H9 (cell line): ENCODE measurements around the gene BBOX1. TPM values are rescaled to one million over a fixed set of nuclear protein-coding genes. Genes with fewer than 3 reads are reported as not detected.

ENCODE experiments used
- DNase-seq: peaks from one replicate; pipeline ENCODE4 v3.0.0-alpha.2; 2017
- H2AFZ ChIP-seq: one replicate; pipeline ENCODE4 v1.6.1; 2013; ENCODE audit warnings: mild to moderate bottlenecking, low read length, control low read depth, moderate library complexity
- H2AK5ac ChIP-seq: 2 replicates; pipeline ENCODE4 v1.6.1; 2013; ENCODE audit warnings: low read length, control low read depth, mixed read lengths; ENCODE audit not compliant: insufficient read length
- H2BK120ac ChIP-seq: one replicate; pipeline ENCODE4 v1.6.1; 2013; ENCODE audit warnings: low read depth, mild to moderate bottlenecking, low read length, control low read depth, inconsistent platforms; ENCODE audit not compliant: poor library complexity, severe bottlenecking
- H2BK12ac ChIP-seq: 2 replicates; pipeline ENCODE4 v1.6.1; 2013; ENCODE audit warnings: low read length, control low read depth, mixed read lengths, low read depth; ENCODE audit not compliant: insufficient read length
- H2BK15ac ChIP-seq: 2 replicates; pipeline ENCODE4 v1.6.1; 2013; ENCODE audit warnings: low read depth, low read length, control low read depth
- H2BK20ac ChIP-seq: one replicate; pipeline ENCODE4 v1.6.1; 2013; ENCODE audit warnings: low read depth, mild to moderate bottlenecking, low read length, control low read depth, inconsistent platforms; ENCODE audit not compliant: poor library complexity, severe bottlenecking
- H2BK5ac ChIP-seq: 2 replicates; pipeline ENCODE4 v1.6.1; 2013; ENCODE audit warnings: low read length, control low read depth, mixed read lengths; ENCODE audit not compliant: insufficient read length
- H3K14ac ChIP-seq: 2 replicates; pipeline ENCODE4 v1.6.1; 2013; ENCODE audit warnings: low read length, control low read depth; ENCODE audit not compliant: insufficient read depth
- H3K18ac ChIP-seq: 2 replicates; pipeline ENCODE4 v1.6.1; 2013; ENCODE audit warnings: low read depth, mild to moderate bottlenecking, mixed read lengths, low read length, control low read depth; ENCODE audit not compliant: insufficient read length
- H3K23ac ChIP-seq: 2 replicates; pipeline ENCODE4 v1.6.1; 2013; ENCODE audit warnings: low read length, control low read depth, mixed read lengths, low read depth; ENCODE audit not compliant: insufficient read length
- H3K23me2 ChIP-seq: 2 replicates; pipeline ENCODE4 v1.6.1; 2013; ENCODE audit warnings: low read depth, mild to moderate bottlenecking, mixed read lengths, low read length, control low read depth; ENCODE audit not compliant: insufficient read length, poor library complexity, severe bottlenecking
- H3K27ac ChIP-seq: 2 replicates; pipeline ENCODE4 v1.5.1; 2013; ENCODE audit warnings: low read length, control low read depth, mixed read lengths, low read depth; ENCODE audit not compliant: insufficient read length
- H3K27me3 ChIP-seq: 2 replicates; pipeline ENCODE4 v1.6.1; 2013; ENCODE audit warnings: low read length, control low read depth, inconsistent platforms; ENCODE audit not compliant: insufficient read depth
- H3K4ac ChIP-seq: 2 replicates; pipeline ENCODE4 v1.6.1; 2013; ENCODE audit warnings: low read depth, mild to moderate bottlenecking, control low read depth, inconsistent platforms, low read length, moderate library complexity
- H3K4me1 ChIP-seq: 2 replicates; pipeline ENCODE4 v1.6.1; 2013; ENCODE audit warnings: low read length, control low read depth, inconsistent platforms; ENCODE audit not compliant: insufficient read depth
- H3K4me2 ChIP-seq: 2 replicates; pipeline ENCODE4 v1.6.1; 2013; ENCODE audit warnings: low read length, control low read depth, mixed read lengths; ENCODE audit not compliant: insufficient read length, insufficient read depth
- H3K56ac ChIP-seq: 2 replicates; pipeline ENCODE4 v1.6.1; 2013; ENCODE audit warnings: low read depth, mild to moderate bottlenecking, mixed read lengths, low read length, control low read depth; ENCODE audit not compliant: insufficient read length
- H3K79me1 ChIP-seq: 2 replicates; pipeline ENCODE4 v1.6.1; 2013; ENCODE audit warnings: low read depth, mild to moderate bottlenecking, moderate library complexity, low read length, control low read depth, inconsistent platforms; ENCODE audit not compliant: insufficient read depth, poor library complexity, severe bottlenecking
- H3K79me2 ChIP-seq: 2 replicates; pipeline ENCODE4 v1.6.1; 2013; ENCODE audit warnings: low read length, control low read depth, inconsistent platforms; ENCODE audit not compliant: insufficient read depth
- H3K9ac ChIP-seq: 2 replicates; pipeline ENCODE4 v1.6.1; 2013; ENCODE audit warnings: low read length, control low read depth, mixed read lengths; ENCODE audit not compliant: insufficient read length; ENCODE audit errors: extremely low read depth
- H3K9me3 ChIP-seq: one replicate; pipeline ENCODE4 v1.6.1; 2013; ENCODE audit warnings: low read depth, low read length, inconsistent platforms; ENCODE audit not compliant: control insufficient read depth
- H3T11ph ChIP-seq: one replicate; pipeline ENCODE4 v1.6.1; 2013; ENCODE audit warnings: mild to moderate bottlenecking, low read length, control low read depth, inconsistent platforms
- H4K20me1 ChIP-seq: one replicate; pipeline ENCODE4 v1.6.1; 2013; ENCODE audit not compliant: control insufficient read depth, insufficient read length, insufficient read depth
- H4K5ac ChIP-seq: 2 replicates; pipeline ENCODE4 v1.6.1; 2013; ENCODE audit warnings: low read depth, mild to moderate bottlenecking, mixed read lengths, low read length, control low read depth; ENCODE audit not compliant: insufficient read length
- H4K8ac ChIP-seq: replicated peaks from 2 replicates; pipeline ENCODE4 v1.6.1; 2013; ENCODE audit warnings: low read length, control low read depth, mixed read lengths, low read depth; ENCODE audit not compliant: insufficient read length
- H4K91ac ChIP-seq: 2 replicates; pipeline ENCODE4 v1.6.1; 2013; ENCODE audit warnings: low read depth, mild to moderate bottlenecking, moderate library complexity, mixed read lengths, low read length, control low read depth; ENCODE audit not compliant: insufficient read length
- H3K27ac Mint-ChIP-seq, 3 experiments: 2 replicates in 2 of 3; 3 replicates in 1 of 3; pipeline ENCODE4 v1.8.0; 2020 to 2021; ENCODE audit warnings: mixed read lengths in 3 of 3, mild to moderate bottlenecking in 1 of 3, moderate library complexity in 1 of 3
- H3K27me3 Mint-ChIP-seq: 2 replicates; pipeline ENCODE4 v1.8.0; 2021; ENCODE audit warnings: low read depth, mild to moderate bottlenecking, moderate library complexity, mixed read lengths
- H3K36me3 Mint-ChIP-seq, 3 experiments: 2 replicates in 2 of 3; 3 replicates in 1 of 3; pipeline ENCODE4 v1.8.0; 2020 to 2021; ENCODE audit warnings: low read depth in 3 of 3, mixed read lengths in 3 of 3; ENCODE audit not compliant: insufficient read depth in 1 of 3
- H3K4me1 Mint-ChIP-seq, 2 experiments: 2 replicates each; pipeline ENCODE4 v1.8.0; 2020; ENCODE audit warnings: mixed read lengths in 2 of 2
- H3K4me3 Mint-ChIP-seq, 2 experiments: 2 replicates in 1 of 2; 3 replicates in 1 of 2; pipeline ENCODE4 v1.8.0; 2020 to 2021; ENCODE audit warnings: mild to moderate bottlenecking in 2 of 2, mixed read lengths in 2 of 2, moderate library complexity in 1 of 2
- H3K9me3 Mint-ChIP-seq, 2 experiments: 2 replicates in 1 of 2; 3 replicates in 1 of 2; pipeline ENCODE4 v1.8.0; 2020; ENCODE audit warnings: mild to moderate bottlenecking in 2 of 2, mixed read lengths in 2 of 2, moderate library complexity in 1 of 2
- CTCF ChIP-seq: fragments of 200-600 bp; sonication (generic); conservative IDR thresholded peaks from 3 replicates; pipeline ENCODE4 v1.8.0; 2021; ENCODE audit warnings: antibody characterized with exemption, mild to moderate bottlenecking
- total RNA-seq: library from RNA; stranded (reverse); gene quantifications from 2 replicates; pipeline ENCODE4 v1.2.1, GENCODE V29; 2021

The BBOX1 gene
- total RNA-seq, 1 experiment from 2014 or later = not detected

- H3K9me3 ChIP-seq = no peaks in the 10 kb centered on the region
- no peak overlapping the region for H4K91ac ChIP-seq
- no peak for DNase-seq
- H2BK12ac ChIP-seq = no peak overlapping the region
- H3K4me1 Mint-ChIP-seq = peaks cover 14 to 15% of the 10 kb centered on the region in 2 experiments
- H3K27ac Mint-ChIP-seq = no peak overlapping the region
- H3T11ph ChIP-seq = no peak overlapping the region
- H3K79me2 ChIP-seq = no peaks in the 10 kb centered on the region
- H4K8ac ChIP-seq = no peak overlapping the region
- H3K9ac ChIP-seq = no peak overlapping the region
- no peak overlapping the region for H2AK5ac ChIP-seq
- TF ChIP-seq CTCF = no peak
- H3K79me1 ChIP-seq = no peaks in the 10 kb centered on the region
- no peaks in the 10 kb centered on the region for H4K20me1 ChIP-seq
- no peak overlapping the region for H2BK15ac ChIP-seq
- no peak overlapping the region for H2BK20ac ChIP-seq
- H3K4me1 ChIP-seq = peaks cover 4% of the 10 kb centered on the region; the same call in 1 of the 2 replicates
- no peak overlapping the region for H3K27ac ChIP-seq
- no peaks in the 10 kb centered on the region for H3K36me3 Mint-ChIP-seq
- no peak overlapping the region for H3K18ac ChIP-seq
- no peaks in the 10 kb centered on the region for H3K23me2 ChIP-seq
- H4K5ac ChIP-seq = no peak overlapping the region
- H3K27me3 Mint-ChIP-seq = no peaks in the 10 kb centered on the region
- no peak overlapping the region for H2BK120ac ChIP-seq
- H3K4me2 ChIP-seq = no peak overlapping the region
- H2BK5ac ChIP-seq = no peak overlapping the region
- H3K4ac ChIP-seq = no peak overlapping the region
- no peak overlapping the region for H3K23ac ChIP-seq
- H3K14ac ChIP-seq = no peak overlapping the region
- H3K27me3 ChIP-seq = no peaks in the 10 kb centered on the region
- no peak overlapping the region for H3K56ac ChIP-seq
- H2AFZ ChIP-seq = no peak overlapping the region
- H3K9me3 Mint-ChIP-seq = no peaks in the 10 kb centered on the region
- H3K4me3 Mint-ChIP-seq = no peak overlapping the region
Observed at GRCh38 chr11:27119396-27119795, 78.8 kb downstream of the BBOX1 start.
